Chondrocyte (in vitro differentiated cells): ENCODE results near the gene ANKS4B. TPM values are rescaled to one million over a fixed set of nuclear protein-coding genes. Genes with fewer than 3 reads are reported as not detected.

Source experiments
- DNase-seq: peaks from one replicate; pipeline ENCODE4 v3.0.0; 2021; ENCODE audit warnings: mixed read lengths, low spot score
- H3K27ac Mint-ChIP-seq: one replicate; pipeline ENCODE4 v1.8.0; 2021; ENCODE audit warnings: mild to moderate bottlenecking, moderate library complexity, mixed read lengths; ENCODE audit not compliant: unreplicated experiment
- H3K27me3 Mint-ChIP-seq: 2 replicates; pipeline ENCODE4 v1.8.0; 2021; ENCODE audit warnings: low read depth, mixed read lengths
- H3K36me3 Mint-ChIP-seq: 2 replicates; pipeline ENCODE4 v1.8.0; 2021; ENCODE audit warnings: low read depth, mixed read lengths
- H3K4me1 Mint-ChIP-seq: 2 replicates; pipeline ENCODE4 v1.8.0; 2021; ENCODE audit warnings: low read depth, mild to moderate bottlenecking, mixed read lengths
- H3K4me3 Mint-ChIP-seq: one replicate; pipeline ENCODE4 v1.8.0; 2021; ENCODE audit warnings: mild to moderate bottlenecking, moderate library complexity, mixed read lengths; ENCODE audit not compliant: unreplicated experiment
- H3K9me3 Mint-ChIP-seq: 2 replicates; pipeline ENCODE4 v1.8.0; 2021; ENCODE audit warnings: low read depth, mixed read lengths
- total RNA-seq: library from RNA; stranded (reverse); gene quantifications from 3 replicates; pipeline ENCODE4 v1.2.1, GENCODE V29; 2021
- TF ChIP-seq, protein P1 (sequence below): fragments of 200-600 bp; sonication (generic); IDR thresholded peaks from 2 replicates; pipeline ENCODE4 v1.5.0; 2021; ENCODE audit warnings: antibody characterized with exemption, mild to moderate bottlenecking, moderate library complexity

Gene ANKS4B
- total RNA-seq, 1 donor from 2014 or later: not detected

DNA sequence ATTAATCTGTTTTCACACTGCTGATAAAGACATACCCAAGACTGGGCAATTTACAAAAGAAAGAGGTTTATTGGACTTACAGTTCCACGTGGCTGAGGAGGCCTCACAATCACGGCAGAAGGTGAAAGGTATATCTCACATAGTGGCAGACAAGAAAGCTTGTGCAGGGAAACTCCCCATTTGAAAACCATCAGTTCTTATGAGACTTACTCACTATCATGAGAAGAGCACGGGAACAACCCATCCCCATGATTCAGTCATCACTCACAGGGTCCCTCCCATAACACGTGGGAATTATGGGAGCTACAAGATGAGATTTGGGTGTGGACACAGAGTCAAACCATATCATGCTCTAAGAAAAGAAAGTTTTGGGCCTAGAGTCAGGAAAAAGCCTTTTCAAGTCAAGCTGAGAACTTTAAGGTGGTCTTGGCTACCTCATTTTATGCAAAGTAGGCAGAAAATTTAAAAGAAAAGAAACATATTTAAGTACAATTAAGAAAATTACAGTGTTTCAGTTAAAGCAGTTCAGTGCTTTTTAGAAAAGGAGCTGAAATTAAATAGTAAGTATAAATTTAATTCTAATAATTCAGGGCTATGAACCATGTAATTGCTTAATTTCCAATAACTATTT, 69.5 kb downstream of the ANKS4B start:
- H3K36me3 Mint-ChIP-seq: no peaks in the 10 kb centered on the region
- TF ChIP-seq, protein P1, sequence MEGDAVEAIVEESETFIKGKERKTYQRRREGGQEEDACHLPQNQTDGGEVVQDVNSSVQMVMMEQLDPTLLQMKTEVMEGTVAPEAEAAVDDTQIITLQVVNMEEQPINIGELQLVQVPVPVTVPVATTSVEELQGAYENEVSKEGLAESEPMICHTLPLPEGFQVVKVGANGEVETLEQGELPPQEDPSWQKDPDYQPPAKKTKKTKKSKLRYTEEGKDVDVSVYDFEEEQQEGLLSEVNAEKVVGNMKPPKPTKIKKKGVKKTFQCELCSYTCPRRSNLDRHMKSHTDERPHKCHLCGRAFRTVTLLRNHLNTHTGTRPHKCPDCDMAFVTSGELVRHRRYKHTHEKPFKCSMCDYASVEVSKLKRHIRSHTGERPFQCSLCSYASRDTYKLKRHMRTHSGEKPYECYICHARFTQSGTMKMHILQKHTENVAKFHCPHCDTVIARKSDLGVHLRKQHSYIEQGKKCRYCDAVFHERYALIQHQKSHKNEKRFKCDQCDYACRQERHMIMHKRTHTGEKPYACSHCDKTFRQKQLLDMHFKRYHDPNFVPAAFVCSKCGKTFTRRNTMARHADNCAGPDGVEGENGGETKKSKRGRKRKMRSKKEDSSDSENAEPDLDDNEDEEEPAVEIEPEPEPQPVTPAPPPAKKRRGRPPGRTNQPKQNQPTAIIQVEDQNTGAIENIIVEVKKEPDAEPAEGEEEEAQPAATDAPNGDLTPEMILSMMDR: no peak
- no peak for DNase-seq
- peaks cover 22% of the 10 kb centered on the region for H3K4me1 Mint-ChIP-seq
- peaks cover 3% of the 10 kb centered on the region for H3K27me3 Mint-ChIP-seq
- H3K4me3 Mint-ChIP-seq: peak overlapping the region; percentile 84
- H3K27ac Mint-ChIP-seq: peak overlapping the region; percentile 74
- H3K9me3 Mint-ChIP-seq: no peaks in the 10 kb centered on the region

Other genes with a start within 250 kb of the ANKS4B start
- gene DNAH3, start 82.9 kb upstream of the ANKS4B start, total RNA-seq: not detected in 3 replicates
- gene LDAF1, start 75.0 kb upstream of the ANKS4B start, total RNA-seq: 17.6 to 46.6 TPM (median 43.2 TPM) in 3 replicates
- not detected in 3 replicates for gene ZP2, start 22.1 kb upstream of the ANKS4B start, total RNA-seq
- not detected in 3 replicates for gene CRYM, start 44.6 kb downstream of the ANKS4B start, total RNA-seq